Ovary (tissue), 9 donors: ENCODE data around the gene TST. TPM values are rescaled to one million over a fixed set of nuclear protein-coding genes. Genes with fewer than 3 reads are reported as not detected.

ENCODE experiments used
- DNase-seq, 5 donors: peaks; one replicate each; pipeline ENCODE4 v3.0.0-alpha.2; 2019 to 2020
- H3K27ac ChIP-seq, 2 donors: fragments of 200-600 bp; one replicate each; pipeline versions ENCODE4 v1.5.1 to v1.8.0; 2019 to 2022
- H3K27me3 ChIP-seq: fragments of 200-600 bp; one replicate; pipeline ENCODE4 v1.8.0; 2022
- H3K36me3 ChIP-seq: fragments of 200-600 bp; sonication (generic); one replicate; pipeline ENCODE4 v1.5.1; 2019
- H3K4me1 ChIP-seq: one replicate; pipeline ENCODE4 v1.8.1; 2013; ENCODE audit warnings: mild to moderate bottlenecking, moderate library complexity; ENCODE audit not compliant: insufficient read depth
- H3K4me3 ChIP-seq: fragments of 200-600 bp; sonication (generic); one replicate; pipeline ENCODE4 v1.5.1; 2017
- H3K9me3 ChIP-seq, 2 donors: fragments of 200-600 bp in 1 of 2; sonication (generic) in 1 of 2; one replicate each; pipeline versions ENCODE4 v1.5.1 to v1.8.1; 2013 to 2019; ENCODE audit warnings: mild to moderate bottlenecking in 1 of 2, moderate library complexity in 1 of 2
- CTCF ChIP-seq, 3 donors: fragments of 450-650 bp in 2 of 3; fragments of 200-600 bp in 1 of 3; IDR thresholded peaks; one replicate each; pipeline versions ENCODE4 v1.5.1 to v1.8.0; 2016 to 2022; ENCODE audit warnings: antibody characterized with exemption in 3 of 3, mild to moderate bottlenecking in 1 of 3
- EP300 ChIP-seq: sonication (generic); formaldehyde crosslinking; IDR thresholded peaks from one replicate; pipeline ENCODE4 v1.6.1; 2017; ENCODE audit warnings: antibody characterized with exemption
- POLR2A ChIP-seq: fragments of 450-650 bp; IDR thresholded peaks from one replicate; pipeline ENCODE4 v1.6.1; 2017; ENCODE audit warnings: antibody characterized with exemption, mild to moderate bottlenecking, moderate library complexity
- WGBS, 3 donors: extraction: QIAGEN DNeasy Blood & Tissue Kit in 1 of 3; methylation state at CpG; one replicate each; pipeline versions ENCODE4 v1.1.5 to v1.1.7; 2013 to 2017; 5-methylcytosine and 5-hydroxymethylcytosine counted together
- intact Hi-C, 4 donors: fragments of 100-400 bp; cut with DNase I; formaldehyde crosslinking; loops; one replicate each; pipeline versions ENCODE4 v1.11.0 to v1.15.1; 2022 to 2023
- polyA plus RNA-seq, 2 donors: library from polyadenylated mRNA; stranded (reverse); fragments of 200-250 nt in 1 of 2; fragments of 350-450 nt in 1 of 2; fragmentation: Illumina TruSeq in 1 of 2; extraction: RNeasy Lipid Tissue Mini Kit (QIAGEN cat#74804) in 1 of 2; gene quantifications; one replicate each; pipeline ENCODE4 v1.2.3, GENCODE V29; 2013 to 2014
- total RNA-seq, 7 donors: library from RNA; depleted of rRNA in 2 of 7; stranded (reverse); fragments of >200 nt in 2 of 7; fragmentation: NEBNext Ultra II Directional in 3 of 7; extraction: Animal tissue kit (Norgen Biotek cat#: 25700) in 3 of 7; gene quantifications; one replicate each; pipeline versions ENCODE4 v1.1.0 to v1.2.4, GENCODE V29; 2016 to 2023
- donor health status: DM: no; HTN: no; CAD: no; lungs with moderate emphysema.
- donor health status: DM: no; HTN: no; CAD: no.
- donor health status: Bipolar disorder and iron deficiency.
- donor health status: DM: yes; HTN: yes; CAD: no.
- donor health status: DM: no; HTN: no; CAD: no.
- donor health status: DM: yes; HTN: yes; CAD: no.

Gene TST
- total and polyA plus RNA-seq, 9 donors: 6.4 to 59.9 (median 42.4) TPM

DNA sequence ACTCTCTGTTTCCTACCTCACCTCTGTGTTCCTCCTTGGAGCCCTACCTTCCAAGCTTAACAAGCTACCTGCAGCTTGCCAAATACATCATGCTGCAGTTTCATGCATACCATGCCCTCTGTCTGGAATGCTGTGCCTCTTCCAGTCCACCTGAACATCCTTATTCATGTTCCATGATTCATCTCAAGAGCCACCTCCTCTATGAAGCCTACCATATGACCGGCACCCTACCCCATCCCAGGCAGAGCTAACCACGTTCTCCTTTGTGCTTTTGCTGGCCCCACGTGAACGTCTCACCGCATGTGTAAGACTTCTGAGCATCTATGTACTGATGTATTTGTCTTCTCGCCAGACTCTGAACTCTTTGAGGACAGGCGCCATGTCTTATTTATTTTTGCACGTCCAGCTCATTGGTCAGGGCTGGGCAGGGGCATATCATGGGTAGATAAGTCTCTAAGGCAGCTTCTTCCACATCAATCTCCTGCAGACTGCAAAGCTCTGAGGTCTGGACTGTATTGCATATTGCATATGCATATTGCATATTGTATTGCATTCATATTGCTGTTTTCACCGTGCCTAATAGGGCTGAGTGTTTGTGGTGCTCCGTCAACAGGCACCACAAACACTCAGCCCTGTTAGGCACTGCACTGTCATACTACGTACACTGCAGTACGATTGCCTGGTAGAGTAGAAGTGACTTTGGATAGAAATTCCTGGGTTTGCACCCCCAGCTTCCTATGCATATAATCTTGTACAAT is 31.0 kb downstream of the TST start:
- Histone ChIP-seq H3K27me3 (no peaks in the 10 kb centered on the region), H3K27ac (no peak overlapping the region), H3K4me1 (no peaks in the 10 kb centered on the region), H3K4me3 (no peak overlapping the region), H3K36me3 (no peaks in the 10 kb centered on the region), H3K9me3 (peaks cover 0 to 4% of the 10 kb centered on the region in 2 donors)
- WGBS, 3 donors: 68 to 80% (median 78%) methylated on average over 12 of the region's 12 CpGs
- no peak for DNase-seq
- intact Hi-C loops: no loop called here
- TF ChIP-seq EP300 (no peak), CTCF (IDR thresholded peaks at IDR 0.05) (no peak), POLR2A (no peak)

DNA sequence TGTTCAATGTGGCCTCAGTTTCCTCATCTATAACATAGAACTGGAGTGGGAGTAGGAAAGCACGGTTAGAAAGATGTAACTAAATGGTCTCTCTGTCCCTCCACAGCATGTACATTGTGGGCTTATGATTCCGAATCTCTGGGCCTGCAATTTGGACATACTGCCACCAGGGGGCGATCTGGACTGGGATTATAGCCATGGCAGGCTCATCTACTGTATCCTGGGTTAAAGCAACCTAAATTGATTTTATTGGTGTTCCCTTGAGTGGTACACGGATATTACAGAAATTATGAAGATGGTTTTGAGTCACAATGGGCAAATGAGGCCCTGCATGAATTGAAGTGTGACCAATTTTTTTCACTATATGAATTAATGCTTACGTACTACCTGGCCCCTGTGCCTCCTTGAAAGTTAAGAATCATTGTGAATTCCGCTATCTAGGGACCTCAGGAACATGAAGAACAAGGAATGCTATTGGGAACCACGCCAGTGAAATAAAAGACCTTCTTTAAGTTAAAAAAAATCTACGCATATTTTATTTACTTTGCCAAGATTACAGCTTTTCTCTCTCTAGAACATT is 32.9 kb downstream of the TST start:
- WGBS, 3 donors: 42 to 54% (median 46%) methylated on average over 8 of the region's 8 CpGs
- TF ChIP-seq CTCF (IDR thresholded peaks at IDR 0.05) (peak in 1 of 3 donors; percentile 17), POLR2A (no peak)
- no peak for DNase-seq
- Histone ChIP-seq H3K9me3 (peaks cover 0 to 4% of the 10 kb centered on the region in 2 donors), H3K27ac (no peak overlapping the region), H3K27me3 (no peaks in the 10 kb centered on the region), H3K4me1 (no peaks in the 10 kb centered on the region), H3K4me3 (no peak overlapping the region), H3K36me3 (no peaks in the 10 kb centered on the region)
- intact Hi-C loops: no loop called here

DNA sequence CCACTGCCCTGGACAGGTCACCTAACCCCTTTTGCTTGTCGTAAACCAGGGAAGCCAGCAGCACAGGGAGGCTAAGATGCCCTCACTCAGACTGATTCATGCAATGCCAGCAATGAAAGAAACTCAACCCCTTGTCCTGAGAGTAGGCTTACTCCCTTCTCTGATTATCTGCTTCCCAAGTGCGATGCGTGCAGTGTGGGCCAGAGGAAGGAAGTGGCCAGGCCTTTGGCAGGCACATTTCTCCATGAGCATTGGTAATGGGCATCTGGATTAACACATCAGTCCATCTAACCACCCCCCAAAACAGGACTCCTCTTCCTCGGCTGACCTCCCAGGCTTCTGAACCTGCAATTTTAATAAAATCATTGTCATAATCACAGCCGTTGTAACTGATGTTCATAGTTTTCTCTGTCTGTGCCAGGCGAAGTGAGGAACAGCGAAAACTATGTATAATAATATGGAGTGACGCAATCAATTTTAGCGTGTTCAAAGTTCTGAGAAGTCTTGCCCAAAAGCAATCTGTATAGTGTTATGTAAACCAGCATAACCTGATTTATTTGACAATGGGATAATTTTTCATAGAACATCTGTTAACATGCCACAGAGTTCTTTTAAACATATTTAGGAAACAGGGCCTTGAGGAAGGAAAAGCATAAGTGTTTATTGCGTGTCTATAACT is 33.9 kb downstream of the TST start:
- H3K9me3 ChIP-seq: peaks cover 0 to 4% of the 10 kb centered on the region in 2 donors
- H3K27me3 ChIP-seq: no peaks in the 10 kb centered on the region
- no peaks in the 10 kb centered on the region for H3K4me1 ChIP-seq
- no peaks in the 10 kb centered on the region for H3K36me3 ChIP-seq
- TF ChIP-seq EP300 (no peak), POLR2A (no peak), CTCF (IDR thresholded peaks at IDR 0.05) (no peak)
- H3K4me3 ChIP-seq: no peak overlapping the region
- no peak for DNase-seq
- H3K27ac ChIP-seq: no peak overlapping the region
- intact Hi-C loops: no loop called here
- 85 to 95% (median 93%) methylated on average over 10 of the region's 10 CpGs for WGBS, 3 donors

GRCh38 chr22:36982136-36982535 is 37.1 kb downstream of the TST start:
- Histone ChIP-seq H3K4me1 (no peaks in the 10 kb centered on the region), H3K4me3 (no peak overlapping the region), H3K27me3 (no peaks in the 10 kb centered on the region), H3K36me3 (no peaks in the 10 kb centered on the region), H3K9me3 (peaks cover 0 to 4% of the 10 kb centered on the region in 2 donors), H3K27ac (no peak overlapping the region)
- TF ChIP-seq POLR2A (no peak), EP300 (no peak), CTCF (IDR thresholded peaks at IDR 0.05) (no peak)
- no peak for DNase-seq
- intact Hi-C loops: no loop called here
- WGBS, 3 donors: 61 to 63% (median 62%) methylated on average over 5 of the region's 5 CpGs
